Body of pancreas (tissue), 4 donors: ENCODE measurements around the gene CD58.

Experiments used
- CTCF ChIP-seq, 7 experiments: fragments of 450-650 bp in 4 of 7; fragments of 200-600 bp in 3 of 7; sonication (generic) in 3 of 7; IDR thresholded peaks; one replicate each; pipeline ENCODE4 v1.5.1; 2016 to 2019; ENCODE audit warnings: antibody characterized with exemption in 7 of 7
- POLR2A ChIP-seq, 3 donors: fragments of 450-650 bp; IDR thresholded peaks; one replicate each; pipeline ENCODE4 v1.6.1; 2016; ENCODE audit warnings: antibody characterized with exemption in 3 of 3, mild to moderate bottlenecking in 2 of 3

- TF ChIP-seq CTCF (IDR thresholded peaks at IDR 0.05) (no peak), POLR2A (IDR thresholded peaks at IDR 0.05) (no peak)
Measured at GRCh38 chr1:116557323-116557878, 13.4 kb downstream of the CD58 start.
